IMR-90 (cell line): ENCODE data around the gene DPRX. TPM values are rescaled to one million over a fixed set of nuclear protein-coding genes. Genes with fewer than 3 reads are reported as not detected.

ENCODE experiments used
- ATAC-seq: fragments of 200-7000 bp; cut with Tn5 transposase; 2 replicates; pipeline ENCODE4 v1.9.1; 2020; ENCODE audit warnings: low read depth, mild to moderate bottlenecking, moderate library complexity
- BruUV-seq: library from RNA; stranded (reverse); fragments of 400-500 nt; replicated peaks from 2 replicates; lab custom pipeline; 2021; lab: Mats Ljungman, UMichigan
- CTCF ChIA-PET: fragments of 300-600 bp; formaldehyde crosslinking; extraction: SDS; loops from one replicate; lab custom pipeline; 2021; ENCODE audit warnings: antibody characterized with exemption; lab: Yijun Ruan, JAX
- POLR2A ChIA-PET: fragments of 300-600 bp; sonication (Branson Sonifier 250); formaldehyde crosslinking; loops from one replicate; lab custom pipeline; 2022; ENCODE audit warnings: antibody characterized with exemption; ENCODE audit not compliant: unreplicated experiment; lab: Charles Lee
- DNase-seq: peaks from one replicate; pipeline ENCODE4 v3.0.0; 2013
- H2AFZ ChIP-seq: replicated peaks from 2 replicates; pipeline ENCODE3; 2013; ENCODE audit warnings: low read length, mild to moderate bottlenecking; ENCODE audit not compliant: poor library complexity
- H2AK5ac ChIP-seq: 2 replicates; pipeline ENCODE4 v1.6.1; 2013; ENCODE audit warnings: low read depth, low read length, inconsistent platforms
- H2AK9ac ChIP-seq: replicated peaks from 2 replicates; pipeline ENCODE3; 2013; ENCODE audit warnings: mild to moderate bottlenecking, low read depth, low read length, moderate library complexity; ENCODE audit not compliant: poor library complexity
- H2BK120ac ChIP-seq: 2 replicates; pipeline ENCODE4 v1.6.1; 2013; ENCODE audit warnings: low read depth, low read length, inconsistent platforms
- H2BK15ac ChIP-seq: 3 replicates; pipeline ENCODE4 v1.6.1; 2013; ENCODE audit warnings: low read depth, low read length, inconsistent platforms
- H2BK20ac ChIP-seq: 2 replicates; pipeline ENCODE4 v1.6.1; 2013; ENCODE audit warnings: low read depth, mild to moderate bottlenecking, inconsistent platforms, low read length, moderate library complexity
- H2BK5ac ChIP-seq: 2 replicates; pipeline ENCODE4 v1.6.1; 2013; ENCODE audit warnings: mild to moderate bottlenecking, low read depth, low read length, inconsistent platforms; ENCODE audit not compliant: poor library complexity, severe bottlenecking
- H3K14ac ChIP-seq: replicated peaks from 2 replicates; pipeline ENCODE4 v1.6.1; 2013; ENCODE audit warnings: low read depth, low read length, inconsistent platforms
- H3K18ac ChIP-seq: 2 replicates; pipeline ENCODE4 v1.6.1; 2013; ENCODE audit warnings: low read depth, low read length, control low read depth
- H3K23ac ChIP-seq: 2 replicates; pipeline ENCODE4 v1.6.1; 2013; ENCODE audit warnings: low read depth, low read length, inconsistent platforms
- H3K27ac ChIP-seq: 2 replicates; pipeline ENCODE4 v1.5.1; 2013; ENCODE audit warnings: mild to moderate bottlenecking, control low read depth, low read length; ENCODE audit not compliant: insufficient read depth
- H3K27me3 ChIP-seq: 2 replicates; pipeline ENCODE4 v1.6.1; 2013; ENCODE audit warnings: low read length; ENCODE audit not compliant: control insufficient read depth, insufficient read depth
- H3K36me3 ChIP-seq: 2 replicates; pipeline ENCODE4 v1.6.1; 2013; ENCODE audit warnings: low read length, mixed read lengths; ENCODE audit not compliant: control insufficient read depth, insufficient read depth
- H3K4ac ChIP-seq: 2 replicates; pipeline ENCODE4 v1.6.1; 2013; ENCODE audit warnings: low read depth, low read length, inconsistent platforms
- H3K4me1 ChIP-seq: 2 replicates; pipeline ENCODE4 v1.6.1; 2013; ENCODE audit warnings: low read length, mixed read lengths; ENCODE audit not compliant: control insufficient read depth, insufficient read depth
- H3K4me2 ChIP-seq: 2 replicates; pipeline ENCODE4 v1.6.1; 2013; ENCODE audit warnings: low read depth, mild to moderate bottlenecking, control low read depth, low read length, moderate library complexity
- H3K4me3 ChIP-seq: 2 replicates; pipeline ENCODE4 v1.5.1; 2013; ENCODE audit warnings: low read depth, mild to moderate bottlenecking, control low read depth, low read length, moderate library complexity; ENCODE audit not compliant: insufficient read depth
- H3K56ac ChIP-seq: 2 replicates; pipeline ENCODE4 v1.6.1; 2013; ENCODE audit warnings: low read length, inconsistent platforms; ENCODE audit not compliant: insufficient read depth; ENCODE audit errors: extremely low read depth
- H3K79me1 ChIP-seq, 2 experiments: 2 replicates each; pipeline ENCODE4 v1.6.1; 2013; ENCODE audit warnings: low read length in 2 of 2, inconsistent platforms in 1 of 2, low read depth in 1 of 2
- H3K9ac ChIP-seq: 2 replicates; pipeline ENCODE4 v1.6.1; 2013; ENCODE audit warnings: low read depth, low read length, control low read depth
- H3K9me1 ChIP-seq: 2 replicates; pipeline ENCODE4 v1.6.1; 2013; ENCODE audit warnings: low read length, inconsistent platforms; ENCODE audit not compliant: insufficient read depth
- H3K9me3 ChIP-seq: 2 replicates; pipeline ENCODE4 v1.6.1; 2013; ENCODE audit warnings: low read length; ENCODE audit not compliant: control insufficient read depth, insufficient read depth
- H4K20me1 ChIP-seq: 2 replicates; pipeline ENCODE4 v1.6.1; 2013; ENCODE audit warnings: low read length, inconsistent platforms; ENCODE audit not compliant: insufficient read depth
- H4K5ac ChIP-seq: 2 replicates; pipeline ENCODE4 v1.6.1; 2013; ENCODE audit warnings: mild to moderate bottlenecking, low read depth, low read length, control low read depth
- H4K8ac ChIP-seq, 2 experiments: 2 replicates each; pipeline ENCODE4 v1.6.1; 2013; ENCODE audit warnings: low read depth in 2 of 2, low read length in 2 of 2, control low read depth in 1 of 2, inconsistent platforms in 1 of 2
- H4K91ac ChIP-seq: 2 replicates; pipeline ENCODE4 v1.6.1; 2013; ENCODE audit warnings: low read depth, low read length, inconsistent platforms; ENCODE audit not compliant: insufficient read depth
- NFE2L2 ChIP-seq: fragments of 150-350 bp; IDR thresholded peaks from 2 replicates; pipeline ENCODE4 v1.6.1; 2016; ENCODE audit warnings: low read depth, mild to moderate bottlenecking, low read length
- POLR2A ChIP-seq: IDR thresholded peaks from 2 replicates; pipeline ENCODE4 v1.6.1; 2012; ENCODE audit warnings: mild to moderate bottlenecking, low read depth, low read length
- RAD21 ChIP-seq: IDR thresholded peaks from 2 replicates; pipeline ENCODE4 v1.6.1; 2012; ENCODE audit warnings: low read length, improper control_type of control experiment
- RCOR1 ChIP-seq: IDR thresholded peaks from 2 replicates; pipeline ENCODE4 v1.6.1; 2012; ENCODE audit warnings: mild to moderate bottlenecking, low read length, improper control_type of control experiment; ENCODE audit not compliant: insufficient replicate concordance
- WGBS, 2 experiments: methylation state at CpG; one replicate each; pipeline versions ENCODE4 v1.1.5 to v1.1.7; 2013; ENCODE audit warnings: missing lambda C conversion rate in 2 of 2; ENCODE audit not compliant: insufficient read length in 1 of 2; ENCODE audit errors: extremely low coverage in 2 of 2; 5-methylcytosine and 5-hydroxymethylcytosine counted together
- dilution Hi-C: fragments of 300-500 bp; cut with HindIII; formaldehyde crosslinking; loops from one replicate; pipeline ENCODE4 v1.14.3; 2018; ENCODE audit warnings: low sequenced_read_pairs; ENCODE audit not compliant: unreplicated experiment
- in situ Hi-C: fragments of 300-500 bp; cut with MboI; formaldehyde crosslinking; loops from 3 replicates; pipeline ENCODE4 v1.14.3; 2019; ENCODE audit warnings: low sequenced_read_pairs, inconsistent platforms, mixed read lengths
- intact Hi-C: fragments of 100-400 bp; cut with micrococcal nuclease; formaldehyde crosslinking; loops from 2 replicates; pipeline ENCODE4 v1.10.0; 2022
- polyA plus RNA-seq, 3 experiments: library from polyadenylated mRNA; depleted of rRNA; stranded (reverse); fragments of >200 nt; gene quantifications; 2 replicates each; pipeline ENCODE4 v1.2.3, GENCODE V29; 2012; ENCODE audit warnings: low replicate concordance in 1 of 3
- total RNA-seq: library from RNA; depleted of rRNA; stranded (reverse); fragments of >200 nt; gene quantifications from 2 replicates; pipeline ENCODE4 v1.2.3, GENCODE V29; 2012

The DPRX gene
- total and polyA plus RNA-seq, 2 of the 4 experiments (the other 2 are of a cell fraction), result not detected

DNA sequence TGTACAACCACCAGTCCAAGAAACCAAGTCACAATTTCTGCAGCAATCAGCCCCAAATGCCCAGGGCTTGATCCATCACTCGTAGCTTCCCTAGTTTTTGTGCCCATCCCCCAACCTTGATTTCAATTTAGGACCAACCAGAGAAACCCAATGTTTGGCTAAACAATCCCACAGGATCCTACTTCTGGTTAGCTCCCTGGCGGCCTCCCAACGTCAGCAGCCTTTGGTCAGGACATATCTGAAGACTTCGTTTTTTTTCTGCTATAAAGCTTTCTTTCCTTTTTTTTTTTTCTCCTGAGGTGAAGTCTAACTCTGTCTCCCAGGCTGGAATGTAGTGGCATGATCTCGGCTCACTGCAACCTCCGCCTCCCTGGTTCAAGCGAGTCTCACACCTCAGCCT lies 7.7 kb downstream of the DPRX start:
- Histone ChIP-seq H2BK15ac (no peak overlapping the region), H3K27me3 (no peaks in the 10 kb centered on the region), H3K14ac (no peak overlapping the region), H2AK5ac (no peak overlapping the region), H3K4me3 (no peak overlapping the region), H4K5ac (no peak overlapping the region), H2AFZ (no peak overlapping the region), H3K9ac (no peak overlapping the region), H3K79me1 (no peaks in the 10 kb centered on the region), H3K36me3 (no peaks in the 10 kb centered on the region), H2BK5ac (no peak overlapping the region), H2BK20ac (no peak overlapping the region), H2AK9ac (no peak overlapping the region), H3K4ac (no peak overlapping the region), H3K18ac (no peak overlapping the region), H4K91ac (no peak overlapping the region), H3K4me2 (no peak overlapping the region), H3K23ac (no peak overlapping the region), H3K9me1 (no peaks in the 10 kb centered on the region), H3K4me1 (no peaks in the 10 kb centered on the region), H3K56ac (no peak overlapping the region), H3K27ac (no peak overlapping the region), H2BK120ac (no peak overlapping the region), H3K9me3 (peaks cover 36% of the 10 kb centered on the region), H4K8ac (no peak overlapping the region), H4K20me1 (no peaks in the 10 kb centered on the region)
- ChIA-PET POLR2A (no interaction called here), CTCF (no interaction called here)
- ATAC-seq (no peak), DNase-seq (no peak)
- 20% methylated on average over 1 of the region's 7 CpGs; no CpG with 5 or more reads in 1 of the 2 experiments for WGBS, 2 experiments
- no peak for TF ChIP-seq POLR2A
- TF ChIP-seq NFE2L2, result no peak
- TF ChIP-seq RAD21, result no peak
- TF ChIP-seq RCOR1, result no peak
- dilution Hi-C loops (no loop called here), in situ Hi-C loops (no loop called here), intact Hi-C loops (no loop called here)
- BruUV-seq, result no TSS peak
